Measurements from ENCODE around the gene ACBD4. TPM values are rescaled to one million over a fixed set of nuclear protein-coding genes. Genes with fewer than 3 reads are reported as not detected.

The ACBD4 gene
- total RNA-seq, 1 donor from 2014 or later, result 8.0 TPM

- ATAC-seq (ENCODE audit: poor library complexity) (no peak), DNase-seq (no peak)
- intact Hi-C loops (cut with DNase I), result no loop called here
Measured at GRCh38 chr17:45168991-45169752, 33.7 kb downstream of the ACBD4 start.

GRCh38 chr17:45170280-45170930 lies 34.9 kb downstream of the ACBD4 start:
- intact Hi-C loops (cut with DNase I), result no loop called here
- peak; percentile 7 for ATAC-seq (ENCODE audit: poor library complexity)
- no peak for DNase-seq

- ATAC-seq (ENCODE audit: poor library complexity) (peak; percentile 69), DNase-seq (peak; percentile 83)
- intact Hi-C loops (cut with DNase I), result no loop called here
Measured at GRCh38 chr17:45170931-45171337, 35.4 kb downstream of the ACBD4 start.

GRCh38 chr17:45171338-45172231 lies 36.1 kb downstream of the ACBD4 start:
- DNase-seq (no peak), ATAC-seq (ENCODE audit: poor library complexity) (peak; percentile 16)

GRCh38 chr17:45172232-45172540 lies 36.7 kb downstream of the ACBD4 start:
- intact Hi-C loops (cut with DNase I), result no loop called here
- no peak for DNase-seq
- no peak for ATAC-seq (ENCODE audit: poor library complexity)

More at GRCh38 chr17:45171338-45172231, 36.1 kb downstream of the ACBD4 start:
- intact Hi-C loops (cut with DNase I), result no loop called here

GRCh38 chr17:45172541-45173286 lies 37.2 kb downstream of the ACBD4 start:
- DNase-seq, result peak; percentile 72
- intact Hi-C loops (cut with DNase I), result no loop called here
- ATAC-seq (ENCODE audit: poor library complexity), result peak; percentile 84

GRCh38 chr17:45175759-45176115 lies 40.2 kb downstream of the ACBD4 start:
- intact Hi-C loops (cut with DNase I), result no loop called here
- DNase-seq (no peak), ATAC-seq (ENCODE audit: poor library complexity) (no peak)

- DNase-seq, result no peak
- intact Hi-C loops (cut with DNase I), result no loop called here
- ATAC-seq (ENCODE audit: poor library complexity), result no peak
Measured at GRCh38 chr17:45177563-45177962, 42.1 kb downstream of the ACBD4 start.

- DNase-seq (no peak), ATAC-seq (ENCODE audit: poor library complexity) (no peak)
- intact Hi-C loops (cut with DNase I), result no loop called here
Measured at GRCh38 chr17:45184144-45184543, 48.7 kb downstream of the ACBD4 start.

- ATAC-seq (ENCODE audit: poor library complexity), result no peak
Measured at GRCh38 chr17:45186801-45187354, 51.4 kb downstream of the ACBD4 start.

GRCh38 chr17:45189009-45189408 lies 53.5 kb downstream of the ACBD4 start:
- DNase-seq (no peak), ATAC-seq (ENCODE audit: poor library complexity) (no peak)
- intact Hi-C loops (cut with DNase I), result no loop called here

More at GRCh38 chr17:45186801-45187354, 51.4 kb downstream of the ACBD4 start:
- intact Hi-C loops (cut with DNase I), result no loop called here
- DNase-seq, result no peak

- intact Hi-C loops (cut with DNase I), result loop anchor here (10.0 kb wide), 1 partner anchor 276 kb away; the partner anchor contains the start of gene GFAP
- no peak for ATAC-seq (ENCODE audit: poor library complexity)
Measured at GRCh38 chr17:45190503-45191255, 55.2 kb downstream of the ACBD4 start.

More at GRCh38 chr17:45190503-45191255, 55.2 kb downstream of the ACBD4 start:
- DNase-seq, result no peak

Small RNA genes within 50 kb of the gene (microRNA-seq; reads per million reads assigned to microRNA genes)
- gene MIR6784, result not detected

Other genes starting within 250 kb of the ACBD4 start
- gene EFTUD2, start 236.2 kb upstream of the ACBD4 start, total RNA-seq, result 66.9 TPM
- gene GFAP, start 220.2 kb upstream of the ACBD4 start, total RNA-seq, result 4.7 TPM
- gene KIF18B, start 187.9 kb upstream of the ACBD4 start, total RNA-seq, result 1.8 TPM
- gene C1QL1, start 167.4 kb upstream of the ACBD4 start, total RNA-seq, result 7.3 TPM
- 25.3 TPM for gene DCAKD, start 84.1 kb upstream of the ACBD4 start, total RNA-seq
- gene NMT1, start 74.4 kb upstream of the ACBD4 start, total RNA-seq, result 84.5 TPM
- gene PLCD3, start 3.2 kb upstream of the ACBD4 start, total RNA-seq, result 201 TPM
- gene HEXIM1, start 12.8 kb downstream of the ACBD4 start, total RNA-seq, result 31.2 TPM
- 8.0 TPM for gene HEXIM2, start 26.2 kb downstream of the ACBD4 start, total RNA-seq
- gene FMNL1, start 86.2 kb downstream of the ACBD4 start, total RNA-seq, result 12.0 TPM
- not detected for gene SPATA32, start 126.4 kb downstream of the ACBD4 start, total RNA-seq
- 12.2 TPM for gene MAP3K14, start 181.3 kb downstream of the ACBD4 start, total RNA-seq